SK-N-SH treated with all-trans-retinoic acid at 6 μM for 48 hours (cell line): ENCODE results near the gene AAK1.

Source experiments
- CREB5 ChIP-seq: fragments of 250-450 bp; sonication (Bioruptor Pico); IDR thresholded peaks from 2 replicates; pipeline ENCODE4 v1.5.1; 2020; ENCODE audit warnings: low read depth, mild to moderate bottlenecking, moderate library complexity
- CSDC2 ChIP-seq: fragments of 250-450 bp; sonication (Bioruptor Pico); IDR thresholded peaks from 2 replicates; pipeline ENCODE4 v1.5.0; 2020; ENCODE audit warnings: mild to moderate bottlenecking, moderate library complexity
- CSRNP3 ChIP-seq: fragments of 250-450 bp; sonication (Bioruptor Pico); IDR thresholded peaks from 2 replicates; pipeline ENCODE4 v1.5.1; 2021; ENCODE audit warnings: mild to moderate bottlenecking, moderate library complexity
- GLIS3 ChIP-seq: fragments of 250-450 bp; sonication (Bioruptor Pico); IDR thresholded peaks from 2 replicates; pipeline ENCODE4 v1.5.0; 2020; ENCODE audit warnings: mild to moderate bottlenecking, moderate library complexity
- ISL1 ChIP-seq: fragments of 250-450 bp; sonication (Bioruptor Pico); IDR thresholded peaks from 2 replicates; pipeline ENCODE4 v2.1.2; 2022; ENCODE audit warnings: mild to moderate bottlenecking, moderate library complexity
- PATZ1 ChIP-seq: fragments of 250-450 bp; sonication (Bioruptor Pico); IDR thresholded peaks from 2 replicates; pipeline ENCODE4 v1.8.0; 2020; ENCODE audit warnings: mild to moderate bottlenecking, moderate library complexity, borderline replicate concordance
- POU6F1 ChIP-seq: fragments of 250-450 bp; sonication (Bioruptor Pico); IDR thresholded peaks from 2 replicates; pipeline ENCODE4 v1.8.0; 2021; ENCODE audit warnings: low read depth, mild to moderate bottlenecking, moderate library complexity, borderline replicate concordance
- PPARA ChIP-seq: fragments of 250-450 bp; sonication (Bioruptor Pico); IDR thresholded peaks from 2 replicates; pipeline ENCODE4 v1.5.0; 2020; ENCODE audit warnings: mild to moderate bottlenecking, borderline replicate concordance
- RARB ChIP-seq: fragments of 250-450 bp; sonication (Bioruptor Pico); IDR thresholded peaks from 2 replicates; pipeline ENCODE4 v1.8.0; 2021; ENCODE audit warnings: mild to moderate bottlenecking, moderate library complexity
- TSHZ2 ChIP-seq: fragments of 250-450 bp; sonication (Bioruptor Pico); IDR thresholded peaks from 2 replicates; pipeline ENCODE4 v1.5.0; 2020; ENCODE audit warnings: mild to moderate bottlenecking, moderate library complexity
- ZC3H10 ChIP-seq: fragments of 250-450 bp; sonication (Bioruptor Pico); IDR thresholded peaks from 2 replicates; pipeline ENCODE4 v1.5.1; 2021; ENCODE audit warnings: mild to moderate bottlenecking, moderate library complexity
- ZFP3 ChIP-seq: fragments of 250-450 bp; sonication (Bioruptor Pico); IDR thresholded peaks from 2 replicates; pipeline ENCODE4 v1.5.0; 2020; ENCODE audit warnings: mild to moderate bottlenecking, moderate library complexity

GRCh38 chr2:69538872-69539548 lies 104.5 kb downstream of the AAK1 start:
- TF ChIP-seq TSHZ2 (CRISPR knock-in tag): no peak
- no peak for TF ChIP-seq PATZ1 (CRISPR knock-in tag)
- no peak for TF ChIP-seq POU6F1 (CRISPR knock-in tag)
- TF ChIP-seq RARB (CRISPR knock-in tag): no peak
- no peak for TF ChIP-seq CSDC2 (CRISPR knock-in tag)
- no peak for TF ChIP-seq ISL1 (CRISPR knock-in tag)
- no peak for TF ChIP-seq PPARA (CRISPR knock-in tag)
- no peak for TF ChIP-seq ZC3H10 (CRISPR knock-in tag)
- no peak for TF ChIP-seq ZFP3 (CRISPR knock-in tag)
- no peak for TF ChIP-seq GLIS3 (CRISPR knock-in tag)
- TF ChIP-seq CSRNP3 (CRISPR knock-in tag): no peak
- TF ChIP-seq CREB5: no peak
